ENCODE data around the gene NUDT5.

DNA sequence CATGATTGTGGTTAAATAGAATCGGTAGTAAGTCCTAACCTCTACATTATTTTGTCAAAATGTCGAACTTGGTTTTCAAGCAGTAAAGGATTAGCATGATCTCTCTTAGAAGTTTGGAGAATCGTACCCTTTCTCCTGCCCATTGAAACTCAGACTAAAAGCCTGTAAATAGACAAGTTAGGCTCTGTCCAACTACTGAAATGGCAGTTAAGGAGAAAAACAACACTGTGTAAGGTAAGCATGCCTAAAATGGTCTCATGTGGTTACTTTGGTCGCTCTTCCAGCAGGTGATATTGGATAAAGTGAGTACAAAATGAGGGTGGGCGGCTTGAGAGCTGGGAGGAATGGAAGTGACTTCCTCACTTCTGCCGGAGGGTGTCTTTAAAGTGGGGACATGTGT, 41.2 kb downstream of the NUDT5 start:
- TF ChIP-seq, protein P1, sequence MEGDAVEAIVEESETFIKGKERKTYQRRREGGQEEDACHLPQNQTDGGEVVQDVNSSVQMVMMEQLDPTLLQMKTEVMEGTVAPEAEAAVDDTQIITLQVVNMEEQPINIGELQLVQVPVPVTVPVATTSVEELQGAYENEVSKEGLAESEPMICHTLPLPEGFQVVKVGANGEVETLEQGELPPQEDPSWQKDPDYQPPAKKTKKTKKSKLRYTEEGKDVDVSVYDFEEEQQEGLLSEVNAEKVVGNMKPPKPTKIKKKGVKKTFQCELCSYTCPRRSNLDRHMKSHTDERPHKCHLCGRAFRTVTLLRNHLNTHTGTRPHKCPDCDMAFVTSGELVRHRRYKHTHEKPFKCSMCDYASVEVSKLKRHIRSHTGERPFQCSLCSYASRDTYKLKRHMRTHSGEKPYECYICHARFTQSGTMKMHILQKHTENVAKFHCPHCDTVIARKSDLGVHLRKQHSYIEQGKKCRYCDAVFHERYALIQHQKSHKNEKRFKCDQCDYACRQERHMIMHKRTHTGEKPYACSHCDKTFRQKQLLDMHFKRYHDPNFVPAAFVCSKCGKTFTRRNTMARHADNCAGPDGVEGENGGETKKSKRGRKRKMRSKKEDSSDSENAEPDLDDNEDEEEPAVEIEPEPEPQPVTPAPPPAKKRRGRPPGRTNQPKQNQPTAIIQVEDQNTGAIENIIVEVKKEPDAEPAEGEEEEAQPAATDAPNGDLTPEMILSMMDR (IDR thresholded peaks at IDR 0.05; ENCODE audit: low read depth, low read length), result no peak
- no peak for TF ChIP-seq EZH2phosphoT487 (IDR thresholded peaks at IDR 0.05; ENCODE audit: low read depth)

Data from OCI-LY3 (cell line).